ENCODE measurements around the gene SNTB2. TPM values are rescaled to one million over a fixed set of nuclear protein-coding genes. Genes with fewer than 3 reads are reported as not detected.
A peak's percentile ranks its signal among the peaks of the same experiment; 100 is the strongest.

The SNTB2 gene
- total and polyA plus RNA-seq, 10 donors, result 1.9 to 48.5 (median 28.9) TPM

DNA sequence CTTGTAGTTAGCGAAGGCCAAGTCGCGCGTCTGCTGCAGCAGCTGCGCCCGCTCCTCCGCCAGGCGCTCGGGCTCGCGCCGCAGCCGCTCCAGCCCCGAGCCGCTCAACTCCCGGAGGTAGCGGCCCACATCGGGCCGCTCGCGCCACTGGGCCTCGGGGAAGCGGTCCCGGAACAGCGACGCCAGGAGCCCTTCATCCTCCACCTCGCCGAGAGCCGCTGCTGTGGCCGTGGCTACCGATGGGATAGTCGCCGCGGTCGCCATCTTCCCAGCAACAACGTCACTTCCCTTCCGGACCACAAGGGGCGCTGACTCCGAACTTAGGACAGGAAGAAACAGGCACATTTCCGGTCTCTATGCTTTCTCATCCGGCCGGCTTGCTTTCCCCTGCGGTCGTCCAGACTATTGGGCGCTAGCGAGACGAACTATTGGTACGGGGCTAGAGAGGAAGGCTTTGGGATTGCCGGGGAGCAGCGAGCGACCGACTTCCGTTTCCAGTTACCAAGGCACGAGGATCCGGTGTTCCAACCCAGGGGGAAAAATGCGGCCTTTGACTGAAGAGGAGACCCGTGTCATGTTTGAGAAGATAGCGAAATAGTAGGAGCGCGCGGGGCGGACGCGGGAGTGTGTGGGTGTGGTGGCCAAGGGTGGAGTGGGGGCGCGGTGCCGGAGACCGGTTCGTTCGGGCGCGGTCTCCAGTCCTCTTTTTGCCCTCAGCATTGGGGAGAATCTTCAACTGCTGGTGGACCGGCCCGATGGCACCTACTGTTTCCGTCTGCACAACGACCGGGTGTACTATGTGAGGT, 152.5 kb downstream of the SNTB2 start, which contains the start of the genes COG8 and NIP7:
TSS of gene COG8 (minus strand) at position 276 of the 806 bp plus-strand sequence. CDS start at position 264, 12 bp downstream.
TSS of gene NIP7 (plus strand) at position 484 of the 806 bp plus-strand sequence. CDS start at position 542, 58 bp downstream.
- H3K4me1 ChIP-seq, result peaks cover 21 to 68% (median 38%) of the 10 kb centered on the region in 6 donors
- peak within 1 kb of the TSS; percentile 83 to 97 (median 92) for H3K27ac ChIP-seq
- DNase-seq, result peak; percentile 97
- no peaks in the 10 kb centered on the region for H3K27me3 ChIP-seq (replicated peaks in 1 of 7)
- H3K36me3 ChIP-seq, result peaks cover 0 to 62% (median 56%) of the 10 kb centered on the region in 6 donors
- intact Hi-C loops (cut with DNase I; ENCODE audit: low total_unique reads), result no loop called here
- peak in 1 of 3 donors; percentile 14 for TF ChIP-seq POLR2A (IDR thresholded peaks at IDR 0.05)
- TF ChIP-seq POLR2AphosphoS5 (IDR thresholded peaks at IDR 0.05), result peak; percentile 91 to 96 (median 94)
- TF ChIP-seq, protein P1, sequence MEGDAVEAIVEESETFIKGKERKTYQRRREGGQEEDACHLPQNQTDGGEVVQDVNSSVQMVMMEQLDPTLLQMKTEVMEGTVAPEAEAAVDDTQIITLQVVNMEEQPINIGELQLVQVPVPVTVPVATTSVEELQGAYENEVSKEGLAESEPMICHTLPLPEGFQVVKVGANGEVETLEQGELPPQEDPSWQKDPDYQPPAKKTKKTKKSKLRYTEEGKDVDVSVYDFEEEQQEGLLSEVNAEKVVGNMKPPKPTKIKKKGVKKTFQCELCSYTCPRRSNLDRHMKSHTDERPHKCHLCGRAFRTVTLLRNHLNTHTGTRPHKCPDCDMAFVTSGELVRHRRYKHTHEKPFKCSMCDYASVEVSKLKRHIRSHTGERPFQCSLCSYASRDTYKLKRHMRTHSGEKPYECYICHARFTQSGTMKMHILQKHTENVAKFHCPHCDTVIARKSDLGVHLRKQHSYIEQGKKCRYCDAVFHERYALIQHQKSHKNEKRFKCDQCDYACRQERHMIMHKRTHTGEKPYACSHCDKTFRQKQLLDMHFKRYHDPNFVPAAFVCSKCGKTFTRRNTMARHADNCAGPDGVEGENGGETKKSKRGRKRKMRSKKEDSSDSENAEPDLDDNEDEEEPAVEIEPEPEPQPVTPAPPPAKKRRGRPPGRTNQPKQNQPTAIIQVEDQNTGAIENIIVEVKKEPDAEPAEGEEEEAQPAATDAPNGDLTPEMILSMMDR (IDR thresholded peaks at IDR 0.05 in 8 of 11, conservative IDR thresholded peaks at IDR 0.05 in 3 of 11), result peak; percentile 84 to 98 (median 94)
- peak within 1 kb of the TSS; percentile 74 to 97 (median 90) for H3K4me3 ChIP-seq
- WGBS, 5 donors, result 0% methylated on average over 47 to 77 of the region's 77 CpGs
- no peaks in the 10 kb centered on the region for H3K9me3 ChIP-seq

DNA sequence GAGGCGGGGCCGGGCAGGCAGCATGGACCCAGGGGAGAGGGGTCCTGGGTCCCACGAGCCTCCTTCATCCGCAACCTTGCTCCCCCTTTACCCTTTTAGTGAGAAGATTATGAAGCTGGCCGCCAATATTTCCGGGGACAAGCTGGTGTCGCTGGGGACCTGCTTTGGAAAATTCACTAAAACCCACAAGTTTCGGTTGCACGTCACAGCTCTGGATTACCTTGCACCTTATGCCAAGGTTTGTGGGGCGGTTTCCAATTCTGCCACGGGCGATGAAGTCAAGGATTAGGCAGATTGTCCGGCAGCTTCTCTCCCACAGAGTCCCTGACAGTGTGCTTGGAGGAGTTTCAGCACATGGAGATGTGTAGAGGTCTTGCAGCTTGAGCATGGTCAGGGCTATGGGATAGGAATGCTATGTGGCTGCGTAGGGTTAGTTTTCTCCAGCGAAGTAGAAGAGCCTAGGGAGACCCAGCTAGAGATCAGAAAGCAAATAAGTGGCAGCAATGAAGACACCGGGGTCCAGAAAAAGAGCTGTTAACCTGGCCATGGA, 153.2 kb downstream of the SNTB2 start:
- 7 to 12% (median 10%) methylated on average over 13 to 16 of the region's 16 CpGs for WGBS, 5 donors
- H3K36me3 ChIP-seq, result peaks cover 0 to 61% (median 50%) of the 10 kb centered on the region in 6 donors
- DNase-seq, result no peak
- H3K27me3 ChIP-seq (replicated peaks in 1 of 7), result no peaks in the 10 kb centered on the region
- intact Hi-C loops (cut with DNase I; ENCODE audit: low total_unique reads), result no loop called here
- TF ChIP-seq POLR2AphosphoS5 (IDR thresholded peaks at IDR 0.05), result no peak
- TF ChIP-seq POLR2A (IDR thresholded peaks at IDR 0.05), result no peak
- TF ChIP-seq, protein P1 (IDR thresholded peaks at IDR 0.05 in 8 of 11, conservative IDR thresholded peaks at IDR 0.05 in 3 of 11), result no peak
- H3K9me3 ChIP-seq, result no peaks in the 10 kb centered on the region
- H3K4me3 ChIP-seq, result peak overlapping the region; percentile 74 to 97 (median 90)
- H3K4me1 ChIP-seq, result peaks cover 21 to 65% (median 38%) of the 10 kb centered on the region in 6 donors
- peak overlapping the region; percentile 83 to 97 (median 92) for H3K27ac ChIP-seq

DNA sequence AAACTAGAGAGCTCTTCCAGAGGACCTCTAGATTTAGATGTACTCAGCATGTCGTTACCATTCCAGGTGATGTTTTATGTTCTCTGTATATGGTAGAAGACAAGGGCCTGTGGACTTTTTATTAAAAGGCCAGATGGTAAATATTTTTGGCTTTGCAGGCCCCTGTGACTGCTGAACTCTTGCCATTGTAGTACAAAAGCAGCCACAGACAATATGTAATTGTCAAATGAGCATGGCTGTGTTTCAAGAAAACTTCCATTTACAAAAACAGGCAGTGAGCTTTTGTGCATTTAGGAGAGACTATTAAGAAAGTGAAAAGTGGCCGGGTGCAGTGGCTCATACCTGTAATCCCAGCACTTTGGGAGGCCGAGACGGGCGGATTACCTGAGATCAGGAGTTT, 157.2 kb downstream of the SNTB2 start:
- peaks cover 0 to 52% (median 34%) of the 10 kb centered on the region in 6 donors for H3K36me3 ChIP-seq

More for the DNA sequence above, 157.2 kb downstream of the SNTB2 start:
- 93 to 98% (median 98%) methylated on average over 5 of the region's 5 CpGs for WGBS, 5 donors
- H3K27ac ChIP-seq, result no peak overlapping the region
- H3K27me3 ChIP-seq (replicated peaks in 1 of 7), result no peaks in the 10 kb centered on the region
- intact Hi-C loops (cut with DNase I; ENCODE audit: low total_unique reads), result no loop called here
- H3K4me3 ChIP-seq, result no peak overlapping the region
- TF ChIP-seq, protein P1 (IDR thresholded peaks at IDR 0.05 in 8 of 11, conservative IDR thresholded peaks at IDR 0.05 in 3 of 11), result no peak
- TF ChIP-seq POLR2A (IDR thresholded peaks at IDR 0.05) (no peak), POLR2AphosphoS5 (IDR thresholded peaks at IDR 0.05) (no peak)
- peaks cover 9 to 46% (median 22%) of the 10 kb centered on the region in 6 donors for H3K4me1 ChIP-seq
- no peak for DNase-seq
- H3K9me3 ChIP-seq, result no peaks in the 10 kb centered on the region
